ENCODE data around the gene COL5A1.

The COL5A1 gene

GRCh38 chr9:134752471-134753168 lies 111.0 kb downstream of the COL5A1 start:
- no peak for DNase-seq

- DNase-seq, result no peak
Measured at GRCh38 chr9:134753191-134753590, 111.6 kb downstream of the COL5A1 start.

- DNase-seq, result no peak
Measured at GRCh38 chr9:134755221-134755907, 113.8 kb downstream of the COL5A1 start.

GRCh38 chr9:134756098-134756497 lies 114.5 kb downstream of the COL5A1 start:
- DNase-seq, result no peak

- DNase-seq, result no peak
Measured at GRCh38 chr9:134757216-134757975, 115.8 kb downstream of the COL5A1 start.

GRCh38 chr9:134758949-134759607 lies 117.5 kb downstream of the COL5A1 start:
- no peak for DNase-seq

- no peak for DNase-seq
Measured at GRCh38 chr9:134759913-134760312, 118.3 kb downstream of the COL5A1 start.

- no peak for DNase-seq
Measured at GRCh38 chr9:134760750-134761420, 119.3 kb downstream of the COL5A1 start.

GRCh38 chr9:134764473-134765269 lies 123.1 kb downstream of the COL5A1 start:
- no peak for DNase-seq

- DNase-seq, result no peak
Measured at GRCh38 chr9:134765785-134766184, 124.2 kb downstream of the COL5A1 start.

- no peak for DNase-seq
Measured at GRCh38 chr9:134766587-134766986, 125.0 kb downstream of the COL5A1 start.

GRCh38 chr9:134768332-134768708 lies 126.7 kb downstream of the COL5A1 start:
- no peak for DNase-seq

- DNase-seq, result no peak
Measured at GRCh38 chr9:134768709-134769351, 127.2 kb downstream of the COL5A1 start.

- DNase-seq, result no peak
Measured at GRCh38 chr9:134770972-134771971, 129.7 kb downstream of the COL5A1 start.

GRCh38 chr9:134772331-134772730 lies 130.7 kb downstream of the COL5A1 start:
- no peak for DNase-seq

GRCh38 chr9:134773842-134774241 lies 132.2 kb downstream of the COL5A1 start:
- no peak for DNase-seq

GRCh38 chr9:134774410-134774809 lies 132.8 kb downstream of the COL5A1 start:
- no peak for DNase-seq

GRCh38 chr9:134775081-134775951 lies 133.7 kb downstream of the COL5A1 start:
- DNase-seq, result no peak

All from CD4-positive, alpha-beta T cell treated with Interleukin-4 for 4 hours (primary cell).